HG02885 (cell line): ENCODE measurements around the gene CAMSAP2.
"Not testable (repeated sequence)": the region's sequence is repeated elsewhere in the genome, so short reads cannot be mapped to it uniquely, and the experiment has no call there.

Experiments used
- ATAC-seq: cut with Tn5 transposase; IDR thresholded peaks from one replicate; pipeline ENCODE4 v1.9.1; 2021; ENCODE audit warnings: mild to moderate bottlenecking; ENCODE audit not compliant: unreplicated experiment, poor library complexity

The CAMSAP2 gene

DNA sequence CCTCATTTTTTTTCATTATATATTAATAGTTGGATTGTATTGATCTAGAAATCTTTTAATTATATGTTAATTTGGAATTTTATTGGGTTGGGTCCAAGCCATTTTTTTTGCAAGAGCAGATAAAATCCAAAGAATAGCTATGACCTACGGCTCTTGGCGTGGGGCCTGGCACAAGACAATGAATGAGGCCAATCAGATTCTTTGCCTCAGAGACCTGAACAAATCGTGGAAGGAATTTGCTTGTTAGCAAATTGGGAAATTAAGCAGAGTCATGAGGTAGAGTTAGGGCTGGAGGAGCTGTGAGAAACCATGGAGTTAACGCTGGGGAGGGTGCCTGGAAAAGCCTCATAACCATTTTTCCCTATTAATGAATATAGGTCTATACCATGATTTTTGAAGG is 40.1 kb downstream of the CAMSAP2 start:
- ATAC-seq: no peak

- ATAC-seq: no peak
Observed at GRCh38 chr1:200779326-200779725, 40.6 kb downstream of the CAMSAP2 start.

- peak; percentile 48 for ATAC-seq
Observed at GRCh38 chr1:200780545-200781369, 42.1 kb downstream of the CAMSAP2 start.

DNA sequence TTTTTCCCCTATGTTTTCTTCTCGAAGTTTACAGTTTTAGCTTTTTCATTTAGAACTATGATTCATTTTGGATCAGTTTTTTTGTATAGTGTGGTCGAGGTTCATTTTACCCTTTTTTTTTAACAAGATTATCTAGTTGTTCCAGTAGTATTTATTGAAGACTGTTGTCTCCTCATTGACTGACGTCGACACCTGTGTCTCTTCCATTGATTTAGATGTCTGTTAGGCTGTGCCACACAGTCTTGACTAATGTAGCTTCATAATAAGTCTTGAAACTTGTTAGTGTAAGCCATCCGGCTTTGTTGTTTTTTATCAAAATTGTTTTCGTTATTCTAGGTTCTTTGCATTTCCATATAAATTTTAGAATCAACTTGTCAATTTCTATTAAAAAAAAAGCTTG is 45.2 kb downstream of the CAMSAP2 start:
- ATAC-seq: no peak

- no peak for ATAC-seq
Observed at GRCh38 chr1:200784576-200784975, 45.9 kb downstream of the CAMSAP2 start.

DNA sequence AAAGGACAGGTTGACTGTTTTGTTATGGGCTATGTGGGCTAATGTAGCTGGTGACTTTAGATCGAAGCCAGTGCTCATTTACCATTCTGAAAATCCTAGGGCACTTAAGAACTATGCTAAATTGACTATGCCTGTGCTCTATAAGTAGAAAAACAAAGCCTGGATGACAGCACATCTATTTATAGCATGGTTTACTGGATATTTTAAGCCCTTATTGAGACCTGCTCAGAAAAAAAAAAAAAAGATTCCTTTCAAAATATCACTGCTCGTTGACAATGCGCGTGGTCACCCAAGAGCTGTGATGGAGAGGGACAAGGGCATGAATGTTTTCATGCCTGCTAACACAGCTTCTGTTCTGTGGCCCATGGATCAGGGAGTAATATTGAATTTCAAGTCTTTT is 48.1 kb downstream of the CAMSAP2 start:
- no peak for ATAC-seq

DNA sequence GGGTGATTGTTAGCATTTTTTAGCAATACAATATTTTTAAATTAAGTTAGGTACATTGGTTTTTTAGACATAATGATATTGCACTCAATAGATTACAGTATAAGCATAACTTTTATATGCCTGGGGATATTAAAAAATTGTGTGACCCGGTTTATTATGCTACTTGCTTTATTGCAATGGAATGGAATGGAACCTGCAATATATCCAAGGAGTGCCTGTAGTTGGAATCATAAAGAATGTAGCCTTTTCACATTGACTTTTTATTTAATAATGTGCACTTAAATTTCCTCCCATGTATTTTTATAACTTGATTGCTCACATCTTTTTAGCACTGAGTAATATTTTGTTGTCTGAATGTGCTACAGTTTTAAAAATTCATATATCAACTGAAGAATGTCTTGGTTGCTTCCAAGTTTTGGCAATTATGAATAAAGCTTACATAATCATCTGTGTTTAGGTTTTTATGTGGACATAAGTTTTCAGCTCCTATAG is 49.2 kb downstream of the CAMSAP2 start:
- no peak for ATAC-seq

GRCh38 chr1:200791012-200791411 is 52.3 kb downstream of the CAMSAP2 start:
- ATAC-seq: not testable (repeated sequence)

GRCh38 chr1:200793677-200794076 is 55.0 kb downstream of the CAMSAP2 start:
- no peak for ATAC-seq

DNA sequence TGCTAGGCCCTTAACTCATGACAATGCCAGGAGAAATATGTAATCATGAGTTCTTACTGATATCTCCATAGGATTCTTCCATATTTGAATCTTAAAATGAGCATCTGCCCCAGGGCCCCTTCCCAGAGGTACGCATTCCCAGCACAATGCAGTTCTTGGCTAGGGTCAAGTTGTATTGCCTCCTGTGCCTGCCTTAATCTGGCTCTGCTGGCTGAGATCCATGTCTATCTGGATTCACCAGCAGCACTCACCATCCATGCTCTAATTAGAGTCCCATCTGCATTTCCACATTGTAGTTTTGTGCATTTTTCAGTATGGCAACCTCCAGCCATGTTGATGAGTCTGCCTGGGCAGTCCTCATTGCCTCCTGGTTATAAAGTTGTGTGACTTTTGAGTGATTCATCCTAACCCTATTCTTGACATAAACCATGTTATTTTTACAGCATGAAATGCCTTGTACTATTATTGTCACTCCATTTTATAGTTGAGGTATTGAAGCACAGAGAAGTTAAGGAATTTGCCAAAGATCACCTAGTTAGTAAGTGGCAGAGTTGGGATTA is 55.9 kb downstream of the CAMSAP2 start:
- no peak for ATAC-seq

DNA sequence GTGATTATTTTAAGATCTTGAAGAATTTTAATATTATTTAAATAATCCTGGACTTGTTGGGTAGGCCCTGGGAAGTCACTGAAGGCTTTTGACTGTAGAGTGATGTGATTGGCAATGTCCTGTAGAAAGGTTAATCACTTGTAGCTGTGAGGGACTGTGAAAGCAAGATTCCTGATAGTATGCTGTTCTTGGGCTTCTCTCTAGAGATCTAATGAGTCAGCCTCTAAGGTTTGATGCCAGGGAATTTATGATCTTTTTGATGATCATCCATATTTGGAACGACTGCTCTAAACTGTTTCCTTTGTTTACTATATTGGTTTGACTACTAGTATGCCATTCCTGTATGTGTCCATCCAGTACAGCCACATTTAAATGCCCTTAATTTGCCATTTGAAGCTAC is 56.5 kb downstream of the CAMSAP2 start:
- no peak for ATAC-seq

GRCh38 chr1:200802042-200802441 is 63.3 kb downstream of the CAMSAP2 start:
- ATAC-seq: no peak

DNA sequence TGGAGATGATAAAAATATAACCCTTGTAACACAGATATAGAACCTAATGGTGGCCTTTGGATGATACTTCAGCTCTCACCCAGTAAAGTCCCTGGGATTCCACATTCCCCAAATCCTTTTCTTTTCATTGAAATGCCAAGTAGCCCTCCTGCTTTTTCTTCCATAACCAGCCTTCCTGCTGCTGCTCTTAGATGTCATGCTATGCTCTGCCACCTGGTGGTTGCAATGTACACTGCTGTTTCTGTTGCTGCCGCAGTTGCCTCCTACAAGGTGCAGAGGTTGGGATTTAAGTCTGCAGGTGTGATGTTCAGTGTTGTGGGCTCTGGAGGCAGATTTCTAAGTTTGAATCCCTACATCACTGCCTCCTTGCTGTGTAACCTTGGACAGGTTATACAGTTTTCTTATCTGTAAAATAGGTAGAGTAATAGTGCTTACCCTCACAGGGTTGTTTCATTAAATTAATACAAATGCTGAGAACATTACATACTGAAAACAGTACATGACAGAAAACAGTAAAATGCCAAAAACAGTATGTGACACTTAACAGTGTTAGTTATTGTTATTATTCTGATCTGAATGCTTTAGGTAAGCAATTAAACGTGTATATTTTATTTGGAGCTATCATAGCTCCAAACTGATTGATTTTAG is 64.3 kb downstream of the CAMSAP2 start:
- peak; percentile 77 for ATAC-seq

DNA sequence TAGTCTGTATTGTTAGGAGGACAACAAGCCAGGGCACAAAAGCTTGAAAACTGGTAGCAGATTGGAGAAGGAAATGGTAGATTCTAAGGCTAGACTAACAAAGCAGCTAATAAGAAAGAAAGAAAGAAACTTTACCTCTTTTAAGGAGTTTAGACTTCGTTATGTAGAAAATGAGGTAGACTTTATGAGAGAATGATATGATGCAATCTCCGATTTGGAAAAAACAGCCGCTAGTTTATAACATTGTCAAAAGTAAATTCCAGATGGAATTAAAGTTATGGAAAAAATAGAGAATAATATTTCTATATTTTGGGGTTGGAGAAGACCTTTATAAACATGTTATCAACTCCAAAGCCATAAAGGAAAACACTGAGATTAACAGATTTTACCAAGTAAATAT is 67.0 kb downstream of the CAMSAP2 start:
- no peak for ATAC-seq

- ATAC-seq: no peak
Observed at GRCh38 chr1:200808846-200809245, 70.2 kb downstream of the CAMSAP2 start.

DNA sequence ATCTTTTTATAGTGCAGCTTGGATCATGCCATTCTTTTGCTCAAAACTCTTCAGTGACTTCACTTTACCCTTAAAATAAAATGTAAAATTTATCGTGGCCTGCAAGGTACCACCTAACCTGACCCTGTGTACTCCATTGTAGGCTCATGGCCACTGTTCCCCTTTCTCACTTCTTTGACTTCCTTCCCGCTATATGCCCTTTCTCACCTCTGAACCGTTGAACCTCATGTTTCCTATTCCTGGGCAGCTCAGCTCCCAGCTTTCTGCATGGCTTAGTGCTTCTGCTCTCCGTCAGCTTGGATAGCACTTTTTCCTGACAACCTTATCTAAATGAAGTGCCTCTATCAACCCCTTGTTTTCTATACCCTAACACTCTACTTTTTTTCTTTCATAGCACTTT is 73.0 kb downstream of the CAMSAP2 start:
- no peak for ATAC-seq

GRCh38 chr1:200816624-200817224 is 78.0 kb downstream of the CAMSAP2 start:
- not testable (repeated sequence) for ATAC-seq

- no peak for ATAC-seq
Observed at GRCh38 chr1:200818248-200818647, 79.6 kb downstream of the CAMSAP2 start.

- ATAC-seq: no peak
Observed at GRCh38 chr1:200819726-200820125, 81.0 kb downstream of the CAMSAP2 start.

DNA sequence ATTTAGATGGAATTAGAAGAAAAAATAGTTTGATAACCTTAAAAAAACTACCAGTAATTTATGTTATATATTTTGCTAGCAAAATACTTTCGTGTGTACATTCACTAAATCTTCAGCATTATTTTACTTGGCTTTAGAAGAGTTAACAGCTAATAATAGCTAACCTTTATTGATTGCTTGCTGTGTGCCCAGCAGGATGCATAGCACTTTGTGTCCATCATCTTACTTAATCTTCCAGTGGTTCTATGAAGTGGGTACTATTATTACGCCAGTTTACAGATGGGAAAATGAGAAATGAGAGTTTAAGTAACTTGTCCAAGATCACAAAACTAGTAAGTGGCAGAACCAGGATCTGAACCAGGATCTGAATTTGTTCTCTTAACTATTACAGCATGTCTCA is 92.4 kb downstream of the CAMSAP2 start:
- ATAC-seq: no peak

DNA sequence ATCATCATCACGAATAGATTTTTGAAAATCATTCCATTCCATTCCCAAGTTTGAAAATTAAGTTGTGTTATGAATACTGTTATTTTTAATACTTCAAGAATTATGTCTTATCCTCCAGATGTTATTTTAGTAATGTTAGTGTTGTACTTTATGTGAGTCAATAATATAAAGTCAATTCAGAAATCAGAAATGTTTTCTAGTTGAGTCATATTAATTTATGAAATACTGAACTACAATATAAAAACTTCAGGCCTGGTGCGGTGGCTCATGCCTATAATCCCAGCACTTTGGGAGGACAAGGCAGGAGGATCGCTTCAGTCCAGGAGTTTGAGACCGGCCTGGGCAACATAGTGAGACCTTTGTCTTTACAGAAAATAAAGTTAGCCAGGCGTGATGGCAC is 95.7 kb downstream of the CAMSAP2 start:
- no peak for ATAC-seq
